Sigmoid colon (tissue), 4 donors: ENCODE measurements around the gene NSMF.

Experiments
- POLR2A ChIP-seq, 2 donors: fragments of 450-650 bp; IDR thresholded peaks; one replicate each; pipeline ENCODE4 v1.6.1; 2016; ENCODE audit warnings: antibody characterized with exemption in 2 of 2, mild to moderate bottlenecking in 2 of 2, moderate library complexity in 2 of 2
- POLR2AphosphoS5 ChIP-seq, 4 donors: sonication (generic); formaldehyde crosslinking; IDR thresholded peaks; one replicate each; pipeline ENCODE4 v1.6.1; 2017; ENCODE audit warnings: antibody characterized with exemption in 4 of 4
- TF ChIP-seq, protein P1 (sequence below), 4 experiments: fragments of 450-650 bp in 3 of 4; fragments of 200-600 bp in 1 of 4; IDR thresholded peaks; one replicate each; pipeline ENCODE4 v1.5.1; 2016 to 2019; ENCODE audit warnings: antibody characterized with exemption in 4 of 4, mild to moderate bottlenecking in 3 of 4, moderate library complexity in 2 of 4

DNA sequence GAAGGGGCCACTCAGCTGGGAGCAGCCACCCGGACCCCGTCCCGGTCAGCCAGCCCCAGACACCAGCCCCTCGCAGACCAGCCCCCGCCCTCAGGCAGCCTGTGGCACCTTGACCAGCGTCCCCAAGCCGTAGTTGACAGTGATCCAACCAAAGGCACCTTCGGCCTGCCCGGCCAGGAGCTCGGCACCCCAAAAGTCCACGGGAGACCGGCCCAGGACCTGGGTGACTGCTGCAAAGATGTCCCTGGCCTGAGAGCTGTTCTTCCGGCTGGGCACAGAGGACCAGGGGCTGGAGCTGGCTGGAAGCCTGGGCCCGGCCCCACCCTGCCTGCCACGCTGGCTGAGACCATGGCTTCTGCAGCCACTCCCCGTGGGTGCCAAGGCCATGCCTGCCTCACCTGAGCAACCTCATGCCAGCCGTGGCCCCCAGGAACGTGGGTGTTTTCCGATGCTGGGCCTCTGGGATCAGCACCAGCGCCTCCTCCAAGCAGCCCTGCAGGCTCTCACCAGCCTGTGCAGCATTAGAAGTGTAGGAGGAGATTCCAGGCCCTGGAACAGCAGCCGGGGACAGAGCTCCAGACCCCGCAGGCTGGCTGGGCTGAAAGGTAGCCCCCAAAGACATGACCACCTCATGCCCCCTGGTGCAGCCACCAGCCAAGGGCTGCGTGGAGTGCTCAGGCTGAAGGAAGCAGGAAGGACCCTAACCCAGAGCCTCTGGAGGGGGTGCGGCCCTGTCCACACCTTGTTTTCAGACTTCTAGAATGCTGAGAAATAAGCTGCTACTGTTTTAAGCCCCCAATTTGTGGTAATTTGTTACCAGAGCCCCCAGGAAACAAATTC is 22.2 kb downstream of the NSMF start:
- no peak for TF ChIP-seq POLR2A (IDR thresholded peaks at IDR 0.05)
- TF ChIP-seq, protein P1, sequence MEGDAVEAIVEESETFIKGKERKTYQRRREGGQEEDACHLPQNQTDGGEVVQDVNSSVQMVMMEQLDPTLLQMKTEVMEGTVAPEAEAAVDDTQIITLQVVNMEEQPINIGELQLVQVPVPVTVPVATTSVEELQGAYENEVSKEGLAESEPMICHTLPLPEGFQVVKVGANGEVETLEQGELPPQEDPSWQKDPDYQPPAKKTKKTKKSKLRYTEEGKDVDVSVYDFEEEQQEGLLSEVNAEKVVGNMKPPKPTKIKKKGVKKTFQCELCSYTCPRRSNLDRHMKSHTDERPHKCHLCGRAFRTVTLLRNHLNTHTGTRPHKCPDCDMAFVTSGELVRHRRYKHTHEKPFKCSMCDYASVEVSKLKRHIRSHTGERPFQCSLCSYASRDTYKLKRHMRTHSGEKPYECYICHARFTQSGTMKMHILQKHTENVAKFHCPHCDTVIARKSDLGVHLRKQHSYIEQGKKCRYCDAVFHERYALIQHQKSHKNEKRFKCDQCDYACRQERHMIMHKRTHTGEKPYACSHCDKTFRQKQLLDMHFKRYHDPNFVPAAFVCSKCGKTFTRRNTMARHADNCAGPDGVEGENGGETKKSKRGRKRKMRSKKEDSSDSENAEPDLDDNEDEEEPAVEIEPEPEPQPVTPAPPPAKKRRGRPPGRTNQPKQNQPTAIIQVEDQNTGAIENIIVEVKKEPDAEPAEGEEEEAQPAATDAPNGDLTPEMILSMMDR (IDR thresholded peaks at IDR 0.05), result no peak
- no peak for TF ChIP-seq POLR2AphosphoS5 (IDR thresholded peaks at IDR 0.05)
